Stimulated activated CD4-positive, alpha-beta T cell treated with anti-CD3 and anti-CD28 coated beads, Interleukin-1b, Interleukin-23, amount 100 ng/mL, for 24 hours (primary cell): ENCODE data around the gene BPI.
"Not testable (repeated sequence)": the region's sequence is repeated elsewhere in the genome, so short reads cannot be mapped to it uniquely, and the experiment has no call there.

Experiments used
- DNase-seq, 4 experiments: peaks; one replicate each; pipeline ENCODE4 v3.0.0-alpha.2; 2020; ENCODE audit warnings: low read depth in 4 of 4, low spot score in 1 of 4

Gene BPI

GRCh38 chr20:38355161-38356012 lies 51.4 kb downstream of the BPI start:
- DNase-seq, result no peak

GRCh38 chr20:38357653-38358207 lies 53.8 kb downstream of the BPI start:
- DNase-seq, result no peak

- DNase-seq, result no peak
Measured at GRCh38 chr20:38358556-38358955, 54.6 kb downstream of the BPI start.

GRCh38 chr20:38363004-38363747 lies 59.2 kb downstream of the BPI start:
- no peak for DNase-seq

- no peak for DNase-seq
Measured at GRCh38 chr20:38369389-38369788, 65.4 kb downstream of the BPI start.

GRCh38 chr20:38372806-38373205 lies 68.8 kb downstream of the BPI start:
- no peak for DNase-seq

- no peak for DNase-seq
Measured at GRCh38 chr20:38373231-38373867, 69.4 kb downstream of the BPI start.

GRCh38 chr20:38373898-38374297 lies 69.9 kb downstream of the BPI start:
- DNase-seq, result no peak

GRCh38 chr20:38377039-38377685 lies 73.2 kb downstream of the BPI start:
- no peak for DNase-seq

GRCh38 chr20:38377838-38378237 lies 73.9 kb downstream of the BPI start:
- DNase-seq, result not testable (repeated sequence)

GRCh38 chr20:38383147-38383546 lies 79.2 kb downstream of the BPI start:
- DNase-seq, result no peak

GRCh38 chr20:38386004-38386403 lies 82.0 kb downstream of the BPI start:
- DNase-seq, result no peak

GRCh38 chr20:38386851-38387250 lies 82.9 kb downstream of the BPI start:
- no peak for DNase-seq
